Adrenal gland (tissue), 5 donors: ENCODE measurements around the gene ADGRB3.

Experiments used
- CTCF ChIP-seq, 6 experiments: fragments of 450-650 bp in 4 of 6; fragments of 200-600 bp in 2 of 6; sonication (generic) in 1 of 6; IDR thresholded peaks; 1 replicate in 5 of 6; 2 replicates in 1 of 6; pipeline versions ENCODE4 v1.5.1 to v1.8.0; 2016 to 2021; ENCODE audit warnings: antibody characterized with exemption in 6 of 6, mild to moderate bottlenecking in 2 of 6, moderate library complexity in 1 of 6
- POLR2A ChIP-seq, 2 donors: fragments of 450-650 bp; IDR thresholded peaks; one replicate each; pipeline ENCODE4 v1.6.1; 2017; ENCODE audit warnings: antibody characterized with exemption in 2 of 2, mild to moderate bottlenecking in 2 of 2, moderate library complexity in 1 of 2
- donor health status: DM: no; HTN: no; CAD: no.

GRCh38 chr6:68637782-68638181, 2.7 kb downstream of the ADGRB3 start:
- no peak for TF ChIP-seq CTCF (IDR thresholded peaks at IDR 0.05)
- TF ChIP-seq POLR2A (IDR thresholded peaks at IDR 0.05) = no peak
